Measurements from ENCODE around the gene OXER1. TPM values are rescaled to one million over a fixed set of nuclear protein-coding genes. Genes with fewer than 3 reads are reported as not detected.

OXER1 gene
- total RNA-seq, 2 experiments from 2014 or later, result not detected

GRCh38 chr2:42742740-42743658, 20.9 kb downstream of the OXER1 start:
- Histone ChIP-seq H3K36me3 (ENCODE audit: insufficient read depth, low read length) (peaks cover 74% of the 10 kb centered on the region), H3K79me2 (ENCODE audit: insufficient read depth, low read depth, low read length) (no peaks in the 10 kb centered on the region), H3K9me3 (ENCODE audit: low read length) (0 out of 2 replicates have a peak, but pooled peaks cover 4% of the 10 kb centered on the region), H3K4me3 (ENCODE audit: low read depth, low read length, poor library complexity, severe bottlenecking) (no peak overlapping the region), H3K4me1 (ENCODE audit: insufficient read depth, low read length, poor library complexity, severe bottlenecking) (no peaks in the 10 kb centered on the region), H3K9me2 (ENCODE audit: insufficient read depth, low read length) (no peaks in the 10 kb centered on the region), H3K27ac (ENCODE audit: low read depth, low read length, poor library complexity, severe bottlenecking) (no peak overlapping the region), H4K20me1 (ENCODE audit: insufficient read depth, low read length) (no peaks in the 10 kb centered on the region), H2AFZ (ENCODE audit: low read length) (no peak overlapping the region), H3K4me2 (ENCODE audit: low read length) (no peak overlapping the region)
- POLR2A ChIA-PET, result interaction anchor here (0.7 to 1.2 kb wide), 3 partner anchors 11 to 798 kb away, joined by 3 read pairs; no protein-coding TSS in a partner anchor
- intact Hi-C loops (cut with micrococcal nuclease; ENCODE audit: unreplicated experiment), result no loop called here
- TF ChIP-seq EZH2phosphoT487 (IDR thresholded peaks at IDR 0.05; ENCODE audit: borderline replicate concordance, low read depth, low read length), result no peak
- TF ChIP-seq CTCF (conservative IDR thresholded peaks at IDR 0.05; ENCODE audit: low read length), result no peak
- no peak for DNase-seq (ENCODE audit: low spot score)
- CTCF ChIA-PET (ENCODE audit: unreplicated experiment), result no interaction called here
- no TSS peak for BruUV-seq (replicated peaks)

GRCh38 chr2:42741140-42741539, 22.8 kb downstream of the OXER1 start:
- no TSS peak for BruUV-seq (replicated peaks)
- Histone ChIP-seq H3K4me3 (ENCODE audit: low read depth, low read length, poor library complexity, severe bottlenecking) (no peak overlapping the region), H2AFZ (ENCODE audit: low read length) (no peak overlapping the region), H3K4me2 (ENCODE audit: low read length) (no peak overlapping the region), H3K9me3 (ENCODE audit: low read length) (0 out of 2 replicates have a peak, but pooled peaks cover 6% of the 10 kb centered on the region), H3K79me2 (ENCODE audit: insufficient read depth, low read depth, low read length) (no peaks in the 10 kb centered on the region), H3K9me2 (ENCODE audit: insufficient read depth, low read length) (no peaks in the 10 kb centered on the region), H3K27ac (ENCODE audit: low read depth, low read length, poor library complexity, severe bottlenecking) (no peak overlapping the region), H3K4me1 (ENCODE audit: insufficient read depth, low read length, poor library complexity, severe bottlenecking) (no peaks in the 10 kb centered on the region), H4K20me1 (ENCODE audit: insufficient read depth, low read length) (no peaks in the 10 kb centered on the region), H3K36me3 (ENCODE audit: insufficient read depth, low read length) (peaks cover 75% of the 10 kb centered on the region)
- CTCF ChIA-PET (ENCODE audit: unreplicated experiment), result no interaction called here
- intact Hi-C loops (cut with micrococcal nuclease; ENCODE audit: unreplicated experiment), result no loop called here
- no peak for DNase-seq (ENCODE audit: low spot score)
- TF ChIP-seq CTCF (conservative IDR thresholded peaks at IDR 0.05; ENCODE audit: low read length), result no peak
- TF ChIP-seq EZH2phosphoT487 (IDR thresholded peaks at IDR 0.05; ENCODE audit: borderline replicate concordance, low read depth, low read length), result no peak
- POLR2A ChIA-PET, result no interaction called here

Data from OCI-LY7 (cell line).